IMR-90 (cell line): ENCODE data around the gene SPTLC1. TPM values are rescaled to one million over a fixed set of nuclear protein-coding genes. Genes with fewer than 3 reads are reported as not detected.

Experiments used
- ATAC-seq: fragments of 200-7000 bp; cut with Tn5 transposase; 2 replicates; pipeline ENCODE4 v1.9.1; 2020; ENCODE audit warnings: low read depth, mild to moderate bottlenecking, moderate library complexity
- BruUV-seq: library from RNA; stranded (reverse); fragments of 400-500 nt; replicated peaks from 2 replicates; lab custom pipeline; 2021; lab: Mats Ljungman, UMichigan
- CTCF ChIA-PET: fragments of 300-600 bp; formaldehyde crosslinking; extraction: SDS; loops from one replicate; lab custom pipeline; 2021; ENCODE audit warnings: antibody characterized with exemption; lab: Yijun Ruan, JAX
- POLR2A ChIA-PET: fragments of 300-600 bp; sonication (Branson Sonifier 250); formaldehyde crosslinking; loops from one replicate; lab custom pipeline; 2022; ENCODE audit warnings: antibody characterized with exemption; ENCODE audit not compliant: unreplicated experiment; lab: Charles Lee
- DNase-seq: peaks from one replicate; pipeline ENCODE4 v3.0.0; 2013
- H2AFZ ChIP-seq: replicated peaks from 2 replicates; pipeline ENCODE3; 2013; ENCODE audit warnings: low read length, mild to moderate bottlenecking; ENCODE audit not compliant: poor library complexity
- H2AK5ac ChIP-seq: 2 replicates; pipeline ENCODE4 v1.6.1; 2013; ENCODE audit warnings: low read depth, low read length, inconsistent platforms
- H2AK9ac ChIP-seq: replicated peaks from 2 replicates; pipeline ENCODE3; 2013; ENCODE audit warnings: mild to moderate bottlenecking, low read depth, low read length, moderate library complexity; ENCODE audit not compliant: poor library complexity
- H2BK120ac ChIP-seq: 2 replicates; pipeline ENCODE4 v1.6.1; 2013; ENCODE audit warnings: low read depth, low read length, inconsistent platforms
- H2BK15ac ChIP-seq: 3 replicates; pipeline ENCODE4 v1.6.1; 2013; ENCODE audit warnings: low read depth, low read length, inconsistent platforms
- H2BK20ac ChIP-seq: 2 replicates; pipeline ENCODE4 v1.6.1; 2013; ENCODE audit warnings: low read depth, mild to moderate bottlenecking, inconsistent platforms, low read length, moderate library complexity
- H2BK5ac ChIP-seq: 2 replicates; pipeline ENCODE4 v1.6.1; 2013; ENCODE audit warnings: mild to moderate bottlenecking, low read depth, low read length, inconsistent platforms; ENCODE audit not compliant: poor library complexity, severe bottlenecking
- H3K14ac ChIP-seq: replicated peaks from 2 replicates; pipeline ENCODE4 v1.6.1; 2013; ENCODE audit warnings: low read depth, low read length, inconsistent platforms
- H3K18ac ChIP-seq: 2 replicates; pipeline ENCODE4 v1.6.1; 2013; ENCODE audit warnings: low read depth, low read length, control low read depth
- H3K23ac ChIP-seq: 2 replicates; pipeline ENCODE4 v1.6.1; 2013; ENCODE audit warnings: low read depth, low read length, inconsistent platforms
- H3K27ac ChIP-seq: 2 replicates; pipeline ENCODE4 v1.5.1; 2013; ENCODE audit warnings: mild to moderate bottlenecking, control low read depth, low read length; ENCODE audit not compliant: insufficient read depth
- H3K27me3 ChIP-seq: 2 replicates; pipeline ENCODE4 v1.6.1; 2013; ENCODE audit warnings: low read length; ENCODE audit not compliant: control insufficient read depth, insufficient read depth
- H3K36me3 ChIP-seq: 2 replicates; pipeline ENCODE4 v1.6.1; 2013; ENCODE audit warnings: low read length, mixed read lengths; ENCODE audit not compliant: control insufficient read depth, insufficient read depth
- H3K4ac ChIP-seq: 2 replicates; pipeline ENCODE4 v1.6.1; 2013; ENCODE audit warnings: low read depth, low read length, inconsistent platforms
- H3K4me1 ChIP-seq: 2 replicates; pipeline ENCODE4 v1.6.1; 2013; ENCODE audit warnings: low read length, mixed read lengths; ENCODE audit not compliant: control insufficient read depth, insufficient read depth
- H3K4me2 ChIP-seq: 2 replicates; pipeline ENCODE4 v1.6.1; 2013; ENCODE audit warnings: low read depth, mild to moderate bottlenecking, control low read depth, low read length, moderate library complexity
- H3K4me3 ChIP-seq: 2 replicates; pipeline ENCODE4 v1.5.1; 2013; ENCODE audit warnings: low read depth, mild to moderate bottlenecking, control low read depth, low read length, moderate library complexity; ENCODE audit not compliant: insufficient read depth
- H3K56ac ChIP-seq: 2 replicates; pipeline ENCODE4 v1.6.1; 2013; ENCODE audit warnings: low read length, inconsistent platforms; ENCODE audit not compliant: insufficient read depth; ENCODE audit errors: extremely low read depth
- H3K79me1 ChIP-seq, 2 experiments: 2 replicates each; pipeline ENCODE4 v1.6.1; 2013; ENCODE audit warnings: low read length in 2 of 2, inconsistent platforms in 1 of 2, low read depth in 1 of 2
- H3K9ac ChIP-seq: 2 replicates; pipeline ENCODE4 v1.6.1; 2013; ENCODE audit warnings: low read depth, low read length, control low read depth
- H3K9me1 ChIP-seq: 2 replicates; pipeline ENCODE4 v1.6.1; 2013; ENCODE audit warnings: low read length, inconsistent platforms; ENCODE audit not compliant: insufficient read depth
- H3K9me3 ChIP-seq: 2 replicates; pipeline ENCODE4 v1.6.1; 2013; ENCODE audit warnings: low read length; ENCODE audit not compliant: control insufficient read depth, insufficient read depth
- H4K20me1 ChIP-seq: 2 replicates; pipeline ENCODE4 v1.6.1; 2013; ENCODE audit warnings: low read length, inconsistent platforms; ENCODE audit not compliant: insufficient read depth
- H4K5ac ChIP-seq: 2 replicates; pipeline ENCODE4 v1.6.1; 2013; ENCODE audit warnings: mild to moderate bottlenecking, low read depth, low read length, control low read depth
- H4K8ac ChIP-seq, 2 experiments: 2 replicates each; pipeline ENCODE4 v1.6.1; 2013; ENCODE audit warnings: low read depth in 2 of 2, low read length in 2 of 2, control low read depth in 1 of 2, inconsistent platforms in 1 of 2
- H4K91ac ChIP-seq: 2 replicates; pipeline ENCODE4 v1.6.1; 2013; ENCODE audit warnings: low read depth, low read length, inconsistent platforms; ENCODE audit not compliant: insufficient read depth
- BHLHE40 ChIP-seq: fragments of 150-350 bp; IDR thresholded peaks from 2 replicates; pipeline ENCODE4 v1.6.1; 2016; ENCODE audit warnings: mild to moderate bottlenecking, low read depth, low read length
- CHD1 ChIP-seq: IDR thresholded peaks from 2 replicates; pipeline ENCODE4 v1.6.1; 2012; ENCODE audit warnings: low read depth, low read length, improper control_type of control experiment
- FOS ChIP-seq: fragments of 150-350 bp; IDR thresholded peaks from 2 replicates; pipeline ENCODE4 v1.6.1; 2016; ENCODE audit warnings: low read depth, low read length
- MAFK ChIP-seq: IDR thresholded peaks from 2 replicates; pipeline ENCODE4 v1.6.1; 2012; ENCODE audit warnings: low read depth, low read length, improper control_type of control experiment
- MXI1 ChIP-seq: IDR thresholded peaks from 2 replicates; pipeline ENCODE4 v1.6.1; 2012; ENCODE audit warnings: low read depth, mild to moderate bottlenecking, low read length, moderate library complexity, borderline replicate concordance
- NFE2L2 ChIP-seq: fragments of 150-350 bp; IDR thresholded peaks from 2 replicates; pipeline ENCODE4 v1.6.1; 2016; ENCODE audit warnings: low read depth, mild to moderate bottlenecking, low read length
- POLR2A ChIP-seq: IDR thresholded peaks from 2 replicates; pipeline ENCODE4 v1.6.1; 2012; ENCODE audit warnings: mild to moderate bottlenecking, low read depth, low read length
- RAD21 ChIP-seq: IDR thresholded peaks from 2 replicates; pipeline ENCODE4 v1.6.1; 2012; ENCODE audit warnings: low read length, improper control_type of control experiment
- RCOR1 ChIP-seq: IDR thresholded peaks from 2 replicates; pipeline ENCODE4 v1.6.1; 2012; ENCODE audit warnings: mild to moderate bottlenecking, low read length, improper control_type of control experiment; ENCODE audit not compliant: insufficient replicate concordance
- RFX5 ChIP-seq: IDR thresholded peaks from 2 replicates; pipeline ENCODE4 v1.8.0; 2012; ENCODE audit warnings: low read depth, mild to moderate bottlenecking, low read length, moderate library complexity
- SMC3 ChIP-seq: fragments of 150-350 bp; IDR thresholded peaks from 2 replicates; pipeline ENCODE4 v1.6.1; 2016; ENCODE audit warnings: low read depth, mild to moderate bottlenecking, antibody characterized with exemption, low read length, moderate library complexity
- WGBS, 2 experiments: methylation state at CpG; one replicate each; pipeline versions ENCODE4 v1.1.5 to v1.1.7; 2013; ENCODE audit warnings: missing lambda C conversion rate in 2 of 2; ENCODE audit not compliant: insufficient read length in 1 of 2; ENCODE audit errors: extremely low coverage in 2 of 2; 5-methylcytosine and 5-hydroxymethylcytosine counted together
- dilution Hi-C: fragments of 300-500 bp; cut with HindIII; formaldehyde crosslinking; loops from one replicate; pipeline ENCODE4 v1.14.3; 2018; ENCODE audit warnings: low sequenced_read_pairs; ENCODE audit not compliant: unreplicated experiment
- in situ Hi-C: fragments of 300-500 bp; cut with MboI; formaldehyde crosslinking; loops from 3 replicates; pipeline ENCODE4 v1.14.3; 2019; ENCODE audit warnings: low sequenced_read_pairs, inconsistent platforms, mixed read lengths
- intact Hi-C: fragments of 100-400 bp; cut with micrococcal nuclease; formaldehyde crosslinking; loops from 2 replicates; pipeline ENCODE4 v1.10.0; 2022
- polyA plus RNA-seq, 3 experiments: library from polyadenylated mRNA; depleted of rRNA; stranded (reverse); fragments of >200 nt; gene quantifications; 2 replicates each; pipeline ENCODE4 v1.2.3, GENCODE V29; 2012; ENCODE audit warnings: low replicate concordance in 1 of 3
- total RNA-seq: library from RNA; depleted of rRNA; stranded (reverse); fragments of >200 nt; gene quantifications from 2 replicates; pipeline ENCODE4 v1.2.3, GENCODE V29; 2012
- TF ChIP-seq, protein P1 (sequence below): conservative IDR thresholded peaks from 2 replicates; pipeline ENCODE4 v1.5.1; 2012; ENCODE audit warnings: mild to moderate bottlenecking, low read depth, low read length, improper control_type of control experiment
- TF ChIP-seq, protein P2 (sequence below): fragments of 150-350 bp; IDR thresholded peaks from 2 replicates; pipeline ENCODE4 v1.6.1; 2017; ENCODE audit warnings: mild to moderate bottlenecking, antibody characterized with exemption, low read length, low read depth

Gene SPTLC1
- total and polyA plus RNA-seq, 2 of the 4 experiments (the other 2 are of a cell fraction) = 65.7 to 92.7 TPM

GRCh38 chr9:91992461-91993041 lies 122.7 kb downstream of the SPTLC1 start:
- Histone ChIP-seq H4K91ac (no peak overlapping the region), H3K27me3 (peaks cover 16% of the 10 kb centered on the region), H3K27ac (peak overlapping the region; percentile 13; the same call in 1 of the 2 replicates), H3K23ac (no peak overlapping the region), H3K36me3 (no peaks in the 10 kb centered on the region), H4K20me1 (no peaks in the 10 kb centered on the region), H3K4me1 (peaks cover 2% of the 10 kb centered on the region; the same call in 1 of the 2 replicates), H3K4me2 (no peak overlapping the region), H3K9me3 (no peaks in the 10 kb centered on the region), H4K5ac (no peak overlapping the region), H3K9ac (no peak overlapping the region), H2BK5ac (no peak overlapping the region), H2BK120ac (no peak overlapping the region; the same call in 1 of the 2 replicates), H3K9me1 (no peaks in the 10 kb centered on the region; the same call in 1 of the 2 replicates), H3K14ac (no peak overlapping the region), H3K4me3 (no peak overlapping the region), H3K4ac (no peak overlapping the region), H2BK15ac (no peak overlapping the region), H3K79me1 (no peaks in the 10 kb centered on the region), H2AFZ (no peak overlapping the region), H2AK9ac (no peak overlapping the region), H4K8ac (no peak overlapping the region), H3K18ac (no peak overlapping the region), H2BK20ac (no peak overlapping the region), H3K56ac (no peak overlapping the region), H2AK5ac (no peak overlapping the region)
- no TSS peak for BruUV-seq
- dilution Hi-C loops = no loop called here
- DNase-seq (peak; percentile 48), ATAC-seq (peak; percentile 27)
- in situ Hi-C loops = no loop called here
- POLR2A ChIA-PET = interaction anchor here (0.7 kb wide), 1 partner anchor 622 kb away, joined by 17 read pairs; no protein-coding TSS in a partner anchor
- intact Hi-C loops = no loop called here
- TF ChIP-seq, protein P1, sequence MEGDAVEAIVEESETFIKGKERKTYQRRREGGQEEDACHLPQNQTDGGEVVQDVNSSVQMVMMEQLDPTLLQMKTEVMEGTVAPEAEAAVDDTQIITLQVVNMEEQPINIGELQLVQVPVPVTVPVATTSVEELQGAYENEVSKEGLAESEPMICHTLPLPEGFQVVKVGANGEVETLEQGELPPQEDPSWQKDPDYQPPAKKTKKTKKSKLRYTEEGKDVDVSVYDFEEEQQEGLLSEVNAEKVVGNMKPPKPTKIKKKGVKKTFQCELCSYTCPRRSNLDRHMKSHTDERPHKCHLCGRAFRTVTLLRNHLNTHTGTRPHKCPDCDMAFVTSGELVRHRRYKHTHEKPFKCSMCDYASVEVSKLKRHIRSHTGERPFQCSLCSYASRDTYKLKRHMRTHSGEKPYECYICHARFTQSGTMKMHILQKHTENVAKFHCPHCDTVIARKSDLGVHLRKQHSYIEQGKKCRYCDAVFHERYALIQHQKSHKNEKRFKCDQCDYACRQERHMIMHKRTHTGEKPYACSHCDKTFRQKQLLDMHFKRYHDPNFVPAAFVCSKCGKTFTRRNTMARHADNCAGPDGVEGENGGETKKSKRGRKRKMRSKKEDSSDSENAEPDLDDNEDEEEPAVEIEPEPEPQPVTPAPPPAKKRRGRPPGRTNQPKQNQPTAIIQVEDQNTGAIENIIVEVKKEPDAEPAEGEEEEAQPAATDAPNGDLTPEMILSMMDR = no peak
- TF ChIP-seq RAD21 = no peak
- TF ChIP-seq MAFK = no peak
- TF ChIP-seq CHD1 = no peak
- no peak for TF ChIP-seq NFE2L2
- no peak for TF ChIP-seq FOS
- TF ChIP-seq MXI1 = no peak
- TF ChIP-seq POLR2A = no peak
- no peak for TF ChIP-seq BHLHE40
- TF ChIP-seq, protein P2, sequence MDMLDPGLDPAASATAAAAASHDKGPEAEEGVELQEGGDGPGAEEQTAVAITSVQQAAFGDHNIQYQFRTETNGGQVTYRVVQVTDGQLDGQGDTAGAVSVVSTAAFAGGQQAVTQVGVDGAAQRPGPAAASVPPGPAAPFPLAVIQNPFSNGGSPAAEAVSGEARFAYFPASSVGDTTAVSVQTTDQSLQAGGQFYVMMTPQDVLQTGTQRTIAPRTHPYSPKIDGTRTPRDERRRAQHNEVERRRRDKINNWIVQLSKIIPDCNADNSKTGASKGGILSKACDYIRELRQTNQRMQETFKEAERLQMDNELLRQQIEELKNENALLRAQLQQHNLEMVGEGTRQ = no peak
- no peak for TF ChIP-seq RFX5
- TF ChIP-seq SMC3 = no peak
- TF ChIP-seq RCOR1 = no peak
- 62% methylated on average over 2 of the region's 12 CpGs; no CpG with 5 or more reads in 1 of the 2 experiments for WGBS, 2 experiments
- CTCF ChIA-PET = interaction anchor here (0.6 to 1.2 kb wide), 2 partner anchors 16 to 54 kb away, joined by 3 to 8 read pairs; no protein-coding TSS in a partner anchor
